Progenitor cell of endocrine pancreas (in vitro differentiated cells): ENCODE data around the gene CRY1. TPM values are rescaled to one million over a fixed set of nuclear protein-coding genes. Genes with fewer than 3 reads are reported as not detected.
"Not testable (repeated sequence)": the region's sequence is repeated elsewhere in the genome, so short reads cannot be mapped to it uniquely, and the experiment has no call there.

Source experiments
- DNase-seq: peaks from one replicate; pipeline ENCODE4 v3.0.0; 2021; ENCODE audit warnings: low spot score; ENCODE audit not compliant: unreplicated experiment
- H3K27ac Mint-ChIP-seq: 2 replicates; pipeline ENCODE4 v1.8.0; 2021; ENCODE audit warnings: mild to moderate bottlenecking, moderate library complexity, mixed read lengths
- H3K27me3 Mint-ChIP-seq: 2 replicates; pipeline ENCODE4 v1.8.0; 2021; ENCODE audit warnings: mixed read lengths
- H3K36me3 Mint-ChIP-seq: 2 replicates; pipeline ENCODE4 v1.8.0; 2022; ENCODE audit warnings: mixed read lengths; ENCODE audit not compliant: insufficient read depth
- H3K4me1 Mint-ChIP-seq: 2 replicates; pipeline ENCODE4 v1.8.0; 2021; ENCODE audit warnings: low read depth, mixed read lengths
- H3K4me3 Mint-ChIP-seq: 2 replicates; pipeline ENCODE4 v1.8.0; 2021; ENCODE audit warnings: low read depth, mild to moderate bottlenecking, moderate library complexity, mixed read lengths
- H3K9me3 Mint-ChIP-seq: 2 replicates; pipeline ENCODE4 v1.8.0; 2021; ENCODE audit warnings: low read depth, mixed read lengths
- CTCF ChIP-seq: fragments of 200-600 bp; sonication (generic); IDR thresholded peaks from one replicate; pipeline ENCODE4 v1.5.0; 2021; ENCODE audit warnings: antibody characterized with exemption, mild to moderate bottlenecking; ENCODE audit not compliant: unreplicated experiment
- total RNA-seq: library from RNA; stranded (reverse); gene quantifications from 2 replicates; pipeline ENCODE4 v1.2.1, GENCODE V29; 2021

Gene CRY1
- total RNA-seq, 1 donor from 2014 or later, result 26.9 TPM

GRCh38 chr12:107086314-107086713, 7.0 kb downstream of the CRY1 start:
- no peaks in the 10 kb centered on the region for H3K27me3 Mint-ChIP-seq
- no peak for DNase-seq
- TF ChIP-seq CTCF, result no peak
- H3K27ac Mint-ChIP-seq, result no peak overlapping the region
- H3K9me3 Mint-ChIP-seq, result peaks cover 11% of the 10 kb centered on the region
- H3K36me3 Mint-ChIP-seq, result peaks cover 11% of the 10 kb centered on the region
- no peak overlapping the region for H3K4me3 Mint-ChIP-seq
- H3K4me1 Mint-ChIP-seq, result no peaks in the 10 kb centered on the region

- H3K36me3 Mint-ChIP-seq, result peaks cover 9% of the 10 kb centered on the region
Measured at GRCh38 chr12:107081778-107082177, 11.6 kb downstream of the CRY1 start.

GRCh38 chr12:107080299-107080698, 13.1 kb downstream of the CRY1 start:
- Mint-ChIP-seq H3K4me3 (no peak overlapping the region), H3K36me3 (peaks cover 9% of the 10 kb centered on the region), H3K27ac (no peak overlapping the region), H3K27me3 (no peaks in the 10 kb centered on the region), H3K4me1 (peaks cover 5% of the 10 kb centered on the region), H3K9me3 (peaks cover 11% of the 10 kb centered on the region)
- no peak for TF ChIP-seq CTCF
- no peak for DNase-seq

More at GRCh38 chr12:107081778-107082177, 11.6 kb downstream of the CRY1 start:
- H3K9me3 Mint-ChIP-seq, result peaks cover 11% of the 10 kb centered on the region
- no peak for TF ChIP-seq CTCF
- H3K4me3 Mint-ChIP-seq, result no peak overlapping the region
- DNase-seq, result no peak
- no peaks in the 10 kb centered on the region for H3K27me3 Mint-ChIP-seq
- peaks cover 5% of the 10 kb centered on the region for H3K4me1 Mint-ChIP-seq
- H3K27ac Mint-ChIP-seq, result no peak overlapping the region

- Mint-ChIP-seq H3K27me3 (no peaks in the 10 kb centered on the region), H3K4me3 (no peak overlapping the region), H3K9me3 (peaks cover 11% of the 10 kb centered on the region), H3K4me1 (peaks cover 5% of the 10 kb centered on the region), H3K27ac (no peak overlapping the region), H3K36me3 (peaks cover 8% of the 10 kb centered on the region)
- no peak for DNase-seq
- peak; percentile 46 for TF ChIP-seq CTCF
Measured at GRCh38 chr12:107079172-107080011, 14.0 kb downstream of the CRY1 start.

GRCh38 chr12:107073266-107073665, 20.1 kb downstream of the CRY1 start:
- DNase-seq, H3K36me3 Mint-ChIP-seq, H3K4me1 Mint-ChIP-seq, H3K9me3 Mint-ChIP-seq, H3K27ac Mint-ChIP-seq, H3K4me3 Mint-ChIP-seq, H3K27me3 Mint-ChIP-seq: not testable (repeated sequence)

GRCh38 chr12:107066691-107067090, 26.7 kb downstream of the CRY1 start:
- Mint-ChIP-seq H3K27ac (no peak overlapping the region), H3K4me3 (no peak overlapping the region), H3K27me3 (no peaks in the 10 kb centered on the region), H3K36me3 (peaks cover 9% of the 10 kb centered on the region), H3K9me3 (peaks cover 13% of the 10 kb centered on the region), H3K4me1 (peaks cover 4% of the 10 kb centered on the region)
- no peak for TF ChIP-seq CTCF
- DNase-seq, result no peak
